GOT3 (cell line): ENCODE data around the gene PIK3C2G.
"Not testable (repeated sequence)": the region's sequence is repeated elsewhere in the genome, so short reads cannot be mapped to it uniquely, and the experiment has no call there.

Experiments
- DNase-seq: peaks from one replicate; lab custom pipeline; 2025; ENCODE audit warnings: mixed read lengths; lab: John Stamatoyannopoulos, UW

The PIK3C2G gene

GRCh38 chr12:18472304-18472703 lies 211.0 kb downstream of the PIK3C2G start:
- no peak for DNase-seq

- DNase-seq, result no peak
Measured at GRCh38 chr12:18472806-18473205, 211.5 kb downstream of the PIK3C2G start.

GRCh38 chr12:18476861-18477260 lies 215.5 kb downstream of the PIK3C2G start:
- DNase-seq, result no peak

GRCh38 chr12:18479256-18479655 lies 217.9 kb downstream of the PIK3C2G start:
- DNase-seq, result no peak

DNA sequence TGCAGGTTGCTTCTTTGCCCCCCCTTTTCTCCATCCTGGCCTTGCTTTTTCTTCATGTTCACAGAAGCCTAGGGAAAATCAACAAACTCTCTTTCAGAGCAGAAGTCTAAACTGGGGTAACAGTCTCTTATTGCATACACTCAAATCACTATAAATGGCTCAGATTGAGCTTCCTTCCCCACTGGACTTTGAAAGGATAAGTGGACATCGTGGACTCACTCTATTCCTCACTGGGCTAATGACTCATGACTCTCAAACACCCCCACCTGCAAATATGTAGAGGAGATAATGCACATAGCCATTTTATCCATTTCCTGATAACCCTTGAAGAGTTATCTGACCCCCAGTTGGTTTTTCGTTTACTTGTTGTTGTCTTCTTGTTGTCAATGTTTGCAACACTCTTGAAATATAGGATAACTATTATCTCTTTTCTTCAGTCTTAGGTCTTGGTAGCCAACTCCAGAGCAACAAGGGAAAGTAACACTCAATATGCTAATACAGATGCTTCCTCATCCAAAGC lies 221.3 kb downstream of the PIK3C2G start:
- no peak for DNase-seq

DNA sequence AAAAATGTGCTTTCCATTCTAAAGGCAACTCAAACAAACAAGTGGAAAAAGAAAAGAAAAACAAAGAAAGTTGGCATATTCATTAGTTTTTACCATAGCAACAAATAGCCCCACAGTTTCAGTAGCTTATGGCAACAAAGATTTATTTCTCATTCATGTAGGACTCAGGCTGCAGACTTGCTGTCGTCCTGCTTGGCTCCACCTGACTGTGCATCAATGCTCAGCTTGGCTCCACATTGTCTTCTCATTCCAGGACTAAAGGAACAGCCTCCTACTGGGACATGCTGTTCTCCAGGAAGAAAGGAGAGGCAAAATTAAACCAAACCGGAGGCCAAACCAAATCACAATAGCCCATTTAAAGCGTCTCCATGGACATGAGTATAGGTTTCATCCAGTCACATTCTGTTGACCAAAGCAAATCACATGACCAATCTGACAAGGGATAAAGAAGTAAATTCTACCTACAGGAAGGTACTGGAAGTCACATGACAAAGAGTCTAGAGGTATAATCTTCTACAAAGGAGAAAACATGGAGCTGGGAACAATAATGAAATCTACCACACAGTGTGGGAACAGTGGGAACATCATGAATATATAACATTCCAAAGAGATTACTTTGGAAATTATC lies 222.5 kb downstream of the PIK3C2G start:
- no peak for DNase-seq

- DNase-seq, result no peak
Measured at GRCh38 chr12:18486036-18486435, 224.7 kb downstream of the PIK3C2G start.

DNA sequence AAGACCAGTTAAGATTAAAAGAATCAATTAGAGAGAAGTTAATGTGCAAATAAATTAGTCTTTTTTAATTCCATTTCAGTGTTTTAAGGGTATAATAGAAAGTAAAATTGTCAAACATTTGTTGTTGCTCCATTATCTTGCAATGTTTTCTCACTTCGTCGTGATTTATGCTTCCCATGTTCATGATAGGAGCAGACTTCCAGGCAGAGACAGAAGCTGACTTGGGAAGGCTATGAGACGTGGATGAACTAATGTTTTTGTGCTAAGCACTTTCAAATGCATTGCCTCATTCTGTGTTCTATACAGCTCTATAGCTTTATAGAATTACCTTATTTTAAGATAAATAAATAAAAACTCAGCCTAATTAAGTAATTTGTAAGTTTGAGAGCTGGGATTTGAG lies 226.2 kb downstream of the PIK3C2G start:
- DNase-seq, result no peak

DNA sequence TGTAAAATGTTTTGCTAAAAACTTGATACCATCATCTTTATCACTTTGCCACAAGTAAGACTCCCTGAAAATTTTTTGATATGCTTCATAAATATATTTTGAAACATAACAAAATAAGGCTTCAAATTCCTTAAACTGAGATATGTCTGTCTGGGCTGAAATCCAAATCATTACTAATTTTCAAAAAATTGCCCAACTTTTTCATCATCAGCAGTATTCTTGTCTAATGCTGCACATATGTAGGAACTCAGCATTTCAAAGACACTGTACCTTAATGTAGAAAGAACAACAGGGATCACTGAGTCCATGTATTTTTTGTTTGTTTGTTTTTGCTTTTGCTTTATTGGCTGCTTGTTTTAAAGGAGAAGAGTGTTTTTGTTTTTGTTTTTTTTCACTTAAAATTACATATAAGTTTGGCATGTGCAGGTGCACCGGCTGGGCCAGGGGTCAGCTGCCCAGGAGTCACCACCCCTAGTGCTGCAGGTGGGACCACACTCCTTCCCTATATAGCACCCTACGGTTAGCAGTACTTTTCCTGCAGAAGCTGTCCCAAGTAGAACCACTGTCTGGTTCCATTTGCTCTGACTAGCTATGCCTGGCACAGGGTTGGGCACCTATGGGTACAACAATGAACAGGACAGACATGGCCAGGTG lies 231.2 kb downstream of the PIK3C2G start:
- no peak for DNase-seq

DNA sequence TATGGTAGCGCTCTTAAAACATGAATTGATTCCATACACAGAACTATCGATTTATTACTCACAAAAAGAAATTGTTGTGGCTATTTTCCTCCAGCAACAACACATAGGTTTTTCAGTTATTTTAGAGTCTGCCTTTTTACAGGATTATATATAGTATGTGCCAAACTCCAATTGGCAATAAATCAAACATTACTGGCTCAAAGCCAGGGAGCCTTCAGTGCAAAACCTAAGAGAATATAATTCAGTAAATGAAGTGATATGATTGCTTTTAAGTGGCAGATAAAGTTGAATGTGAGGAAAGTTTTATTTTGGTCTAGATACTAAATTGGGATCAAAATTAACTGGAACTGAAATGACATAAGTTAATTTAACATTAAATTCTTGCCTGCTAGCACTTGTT lies 234.8 kb downstream of the PIK3C2G start:
- no peak for DNase-seq

DNA sequence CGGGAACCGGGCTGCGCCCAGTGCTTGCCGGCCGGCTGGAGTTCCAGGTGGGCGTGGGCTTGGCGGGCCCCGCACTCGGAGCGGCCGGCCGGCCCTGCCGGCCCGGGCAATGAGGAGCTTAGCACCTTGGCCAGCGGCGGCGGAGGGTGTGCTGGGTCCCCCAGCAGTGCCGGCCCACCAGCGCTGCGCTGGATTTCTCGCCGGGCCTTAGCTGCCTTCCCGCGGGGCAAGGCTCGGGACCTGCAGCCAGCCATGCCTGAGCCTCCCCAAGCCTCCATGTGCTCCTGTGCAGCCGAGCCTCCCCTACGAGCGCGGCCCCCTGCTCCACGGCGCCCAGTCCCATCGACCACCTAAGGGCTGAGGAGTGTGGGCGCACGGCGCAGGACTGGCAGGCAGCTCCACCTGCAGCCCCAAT lies 238.8 kb downstream of the PIK3C2G start:
- DNase-seq, result not testable (repeated sequence)

GRCh38 chr12:18500736-18501135 lies 239.4 kb downstream of the PIK3C2G start:
- not testable (repeated sequence) for DNase-seq

DNA sequence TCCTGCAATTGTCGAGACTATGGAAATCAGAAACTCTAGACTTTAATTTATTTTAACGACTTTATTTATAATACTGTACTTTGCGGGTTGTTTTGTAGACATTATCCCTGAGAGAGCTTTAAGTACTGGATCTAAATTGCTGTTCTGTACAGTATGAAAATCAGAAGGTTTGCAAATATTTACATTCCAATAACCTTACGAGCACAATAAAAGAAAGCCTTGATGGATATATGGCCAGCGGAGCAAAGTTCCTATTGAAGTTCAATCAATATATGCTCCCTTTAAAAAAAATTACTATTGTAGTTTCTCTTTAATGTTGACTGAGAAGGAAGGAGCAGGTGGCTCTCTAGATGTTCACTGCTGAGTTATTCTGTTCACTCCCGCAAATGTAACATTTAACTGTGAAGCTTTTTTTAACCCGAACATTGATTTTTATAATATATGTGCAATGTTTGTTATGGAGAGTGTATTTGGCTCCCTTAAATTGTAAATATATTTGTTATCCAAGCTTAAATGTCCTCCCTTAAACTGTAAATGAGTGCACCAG lies 241.2 kb downstream of the PIK3C2G start:
- no peak for DNase-seq

- DNase-seq, result no peak
Measured at GRCh38 chr12:18521461-18521860, 260.1 kb downstream of the PIK3C2G start.

DNA sequence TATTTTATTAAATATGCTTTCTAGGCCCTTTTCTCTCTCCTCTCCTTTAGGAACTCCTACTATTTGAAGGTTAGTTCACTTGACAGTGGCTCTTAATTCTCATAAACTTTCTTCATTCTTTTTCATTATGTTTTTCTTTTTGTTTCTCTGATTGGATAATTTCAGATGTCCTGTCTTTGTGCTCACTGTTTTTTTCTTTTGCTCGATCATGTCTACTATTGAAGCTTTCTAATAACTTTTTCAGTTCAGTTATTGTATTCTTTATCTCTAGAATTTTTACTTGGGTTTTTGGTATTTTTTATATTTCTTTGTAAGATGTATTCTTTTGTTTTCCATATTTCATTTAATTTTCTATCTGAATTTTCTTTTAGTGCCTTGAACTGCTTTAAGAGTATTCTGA lies 261.5 kb downstream of the PIK3C2G start:
- no peak for DNase-seq

DNA sequence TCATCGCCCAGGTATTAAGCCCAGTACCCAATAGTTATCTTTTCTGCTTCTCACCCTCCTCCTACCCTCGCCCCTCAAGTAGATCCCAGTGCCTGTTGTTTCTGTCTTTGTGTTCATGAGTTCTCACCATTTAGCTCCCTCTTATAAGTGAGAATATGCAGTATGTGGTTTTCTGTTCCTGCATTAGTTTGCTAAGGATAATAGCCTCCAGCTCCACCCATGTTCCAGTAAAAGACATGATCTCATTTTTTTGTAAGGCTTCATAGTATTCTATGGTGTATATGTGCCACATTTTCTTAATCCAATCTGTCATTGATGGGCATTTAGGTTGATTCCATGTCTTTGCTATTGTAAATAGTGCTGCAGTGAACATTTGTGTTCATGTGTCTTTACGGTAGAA lies 281.2 kb downstream of the PIK3C2G start:
- not testable (repeated sequence) for DNase-seq

GRCh38 chr12:18546399-18546798 lies 285.1 kb downstream of the PIK3C2G start:
- no peak for DNase-seq

DNA sequence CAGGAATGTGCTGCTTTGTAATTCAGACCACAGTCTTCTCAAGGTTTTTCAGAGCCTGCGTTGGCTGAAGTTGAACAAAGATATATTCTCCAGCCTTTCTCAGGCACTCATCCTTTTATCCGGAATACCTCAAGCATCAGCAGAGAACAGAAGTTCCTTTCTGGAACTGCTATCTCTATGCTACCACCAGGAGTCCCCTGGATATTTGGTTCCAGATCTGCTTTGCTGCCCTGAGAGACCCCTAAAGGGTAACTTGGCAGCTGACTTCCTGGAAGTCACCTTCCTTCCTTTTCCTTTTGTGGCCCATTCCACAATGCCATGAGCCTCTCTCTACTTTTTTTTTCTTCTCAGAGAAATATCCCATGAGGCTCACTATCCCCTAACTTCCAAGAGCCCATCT lies 288.3 kb downstream of the PIK3C2G start:
- DNase-seq, result no peak

GRCh38 chr12:18551106-18551505 lies 289.8 kb downstream of the PIK3C2G start:
- DNase-seq, result no peak

- no peak for DNase-seq
Measured at GRCh38 chr12:18551701-18552100, 290.4 kb downstream of the PIK3C2G start.

- no peak for DNase-seq
Measured at GRCh38 chr12:18552829-18553228, 291.5 kb downstream of the PIK3C2G start.

- no peak for DNase-seq
Measured at GRCh38 chr12:18556161-18556560, 294.8 kb downstream of the PIK3C2G start.

DNA sequence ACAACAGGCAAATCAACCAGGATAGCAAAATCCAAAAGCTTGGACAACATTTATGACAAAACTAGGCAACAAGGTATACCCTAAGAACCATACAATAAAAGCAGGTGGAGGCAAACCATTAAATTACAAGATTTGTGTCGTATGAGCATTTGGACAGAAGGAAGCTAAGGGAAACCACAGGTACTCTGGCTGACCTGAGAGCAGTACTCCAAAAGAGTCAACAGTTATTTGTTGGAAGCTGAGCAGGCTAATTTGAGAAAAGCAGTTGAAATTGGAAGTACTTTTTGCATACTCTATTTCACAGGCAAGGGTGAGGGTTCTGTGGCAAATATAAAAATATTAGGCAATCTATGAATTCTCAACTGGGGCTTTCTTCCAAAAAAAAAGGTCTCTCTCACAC lies 297.9 kb downstream of the PIK3C2G start:
- no peak for DNase-seq
